ENCODE results near the gene SF3B6.
"Not testable (repeated sequence)": the region's sequence is repeated elsewhere in the genome, so short reads cannot be mapped to it uniquely, and the experiment has no call there.

Gene SF3B6

GRCh38 chr2:24050041-24050979 is 25.8 kb downstream of the SF3B6 start:
- no peak for DNase-seq

GRCh38 chr2:24049485-24050021 is 26.6 kb downstream of the SF3B6 start, which contains the start of gene FKBP1B:
Gene FKBP1B (plus strand): TSS chr2:24049741. CDS start chr2:24049850, 109 bp downstream.
- peak; percentile 22 for DNase-seq

GRCh38 chr2:24048769-24049484 is 27.2 kb downstream of the SF3B6 start:
- DNase-seq = peak; percentile 40

GRCh38 chr2:24047703-24048033 is 28.5 kb downstream of the SF3B6 start:
- DNase-seq = no peak

DNA sequence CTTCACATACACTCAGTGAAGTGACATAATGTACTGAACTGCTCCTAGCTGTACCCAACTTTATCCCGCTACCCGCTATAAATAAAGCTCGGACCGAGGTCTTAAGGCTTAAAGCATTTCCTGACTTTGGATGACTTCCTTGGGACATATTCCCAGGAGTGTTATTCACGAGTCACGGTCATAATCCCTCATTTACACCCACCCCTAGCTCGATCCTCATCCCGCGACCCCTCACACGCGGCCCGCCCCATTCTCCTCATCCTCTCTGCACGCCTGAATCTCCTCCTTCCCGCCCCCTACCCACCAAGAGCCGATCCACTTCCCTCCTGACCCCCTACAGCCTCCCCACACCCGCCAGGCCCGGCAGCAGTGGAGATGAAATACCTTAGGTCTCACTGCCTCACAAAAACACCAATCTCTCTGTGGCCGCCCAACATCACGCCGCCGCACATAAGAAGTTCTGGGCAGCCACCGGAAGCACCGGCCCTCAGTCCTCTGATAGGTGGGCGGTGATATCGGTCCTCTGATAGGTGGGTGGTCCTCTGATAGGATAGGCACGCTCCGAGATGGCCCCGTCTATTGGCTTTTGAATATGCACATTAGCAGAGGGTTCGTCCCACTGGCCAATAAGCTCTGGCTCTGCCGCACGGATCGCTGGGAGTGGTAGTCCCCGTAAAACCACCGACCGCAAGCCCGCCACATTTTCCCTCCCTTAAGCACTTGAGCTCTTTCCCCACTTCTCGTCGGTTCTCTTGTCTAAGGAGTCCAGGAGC is 29.0 kb downstream of the SF3B6 start, which contains the start of gene WDCP:
TSS of gene WDCP (minus strand) at position 462 of the 773 bp plus-strand sequence. CDS start 7,897 bp downstream, outside the sequence.
- peak; percentile 98 for DNase-seq

DNA sequence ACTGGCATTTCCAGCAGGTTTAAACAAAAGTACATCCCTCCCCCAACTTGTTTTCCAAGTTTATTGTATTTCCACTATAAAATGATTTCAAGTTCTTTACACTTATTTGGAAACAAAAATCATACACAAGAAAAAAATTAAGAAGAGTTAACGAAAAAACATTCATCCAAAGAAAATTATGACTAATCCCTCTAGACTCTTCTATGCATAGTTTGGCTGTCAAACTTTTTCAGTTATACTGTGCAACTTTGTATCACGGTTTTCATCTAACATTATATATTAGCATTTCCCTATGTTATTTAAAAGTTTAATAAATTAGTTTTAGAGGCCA is 29.6 kb downstream of the SF3B6 start:
- DNase-seq = no peak

GRCh38 chr2:24045511-24046508 is 30.3 kb downstream of the SF3B6 start:
- no peak for DNase-seq

DNA sequence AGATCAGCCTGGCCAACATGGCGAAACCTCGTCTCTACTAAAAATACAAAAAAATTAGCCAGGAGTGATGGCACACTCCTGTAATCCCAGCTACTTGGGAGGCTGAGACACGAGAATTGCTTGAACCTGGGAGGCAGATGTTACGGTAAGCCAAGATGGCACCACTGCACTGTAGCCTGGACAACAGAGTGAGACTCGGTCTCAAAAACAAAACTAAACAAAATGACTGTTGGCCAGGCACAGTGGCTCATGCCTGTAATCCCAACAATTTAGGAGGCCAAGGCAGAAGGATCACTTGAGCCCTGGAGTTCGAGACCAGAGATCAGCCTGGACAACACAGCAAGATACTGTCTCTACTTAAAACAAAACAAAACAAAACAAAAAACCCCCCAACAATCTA is 33.0 kb downstream of the SF3B6 start:
- DNase-seq = not testable (repeated sequence)

- DNase-seq = no peak
Observed at GRCh38 chr2:24040511-24040910, 35.6 kb downstream of the SF3B6 start.

DNA sequence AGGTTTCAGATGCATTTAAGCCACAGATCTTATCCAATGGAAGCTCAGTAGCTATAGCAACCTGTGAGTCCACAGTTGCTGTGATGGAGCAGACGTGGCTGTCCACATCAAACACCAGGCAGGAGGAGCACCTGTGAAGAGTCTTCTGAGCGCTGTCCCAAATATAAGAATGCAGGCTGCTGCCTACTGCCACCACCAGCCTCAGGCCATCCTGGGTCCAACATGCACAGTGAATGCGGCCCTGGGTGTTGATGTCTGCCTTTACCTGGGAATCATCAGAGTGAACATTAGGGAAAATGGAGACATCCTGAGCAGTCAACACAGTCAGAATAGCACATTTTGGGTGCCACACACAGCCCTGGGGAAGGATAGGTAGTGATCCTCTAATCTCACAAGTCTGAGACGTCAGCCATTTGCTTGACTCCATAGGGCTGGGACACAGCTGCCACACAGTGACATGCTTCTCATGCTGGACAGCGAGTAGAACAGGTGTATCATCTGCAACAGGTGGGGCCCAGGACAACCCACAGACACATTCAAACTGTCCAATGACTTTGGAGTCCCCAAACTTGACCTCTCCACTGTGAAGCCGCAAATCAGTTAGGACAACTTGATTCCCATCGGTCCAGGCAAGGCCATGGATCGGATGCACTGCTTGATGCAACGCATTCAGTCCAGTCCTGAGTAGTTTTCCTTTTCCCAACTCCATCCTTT is 37.2 kb downstream of the SF3B6 start:
- DNase-seq = no peak

- DNase-seq = no peak
Observed at GRCh38 chr2:24026233-24026632, 49.9 kb downstream of the SF3B6 start.

DNA sequence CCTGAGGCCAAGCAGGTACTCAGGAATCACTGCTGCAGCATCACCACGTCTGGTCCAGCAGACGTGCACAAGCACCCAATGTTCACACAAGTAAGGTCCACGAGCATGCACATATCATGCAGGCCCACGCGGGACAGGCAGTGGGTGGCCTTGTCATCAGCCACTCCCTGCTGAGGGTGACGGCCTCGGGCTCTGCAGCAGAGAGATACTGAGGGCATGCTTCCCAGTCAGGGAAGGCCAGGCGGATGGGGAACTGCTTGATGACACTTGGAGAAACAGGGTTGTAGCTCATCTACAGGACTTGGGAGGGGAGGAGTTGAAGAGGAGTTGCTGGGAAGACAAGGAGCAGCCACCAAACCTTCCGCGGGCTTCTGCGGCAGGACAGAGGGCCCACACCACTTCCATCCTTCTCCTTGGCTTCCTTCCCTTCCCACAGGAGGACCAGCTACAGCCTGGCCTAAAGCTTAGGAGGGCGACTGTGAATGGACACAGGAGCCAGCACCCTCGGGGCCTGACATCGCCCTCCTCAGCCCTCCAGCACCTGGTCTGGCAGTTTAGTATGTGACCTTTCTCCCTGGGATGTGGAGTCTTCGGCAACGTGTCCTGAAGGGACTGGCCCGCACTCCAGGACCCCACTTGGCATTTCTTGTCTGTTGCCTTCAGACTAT is 51.0 kb downstream of the SF3B6 start:
- no peak for DNase-seq

DNA sequence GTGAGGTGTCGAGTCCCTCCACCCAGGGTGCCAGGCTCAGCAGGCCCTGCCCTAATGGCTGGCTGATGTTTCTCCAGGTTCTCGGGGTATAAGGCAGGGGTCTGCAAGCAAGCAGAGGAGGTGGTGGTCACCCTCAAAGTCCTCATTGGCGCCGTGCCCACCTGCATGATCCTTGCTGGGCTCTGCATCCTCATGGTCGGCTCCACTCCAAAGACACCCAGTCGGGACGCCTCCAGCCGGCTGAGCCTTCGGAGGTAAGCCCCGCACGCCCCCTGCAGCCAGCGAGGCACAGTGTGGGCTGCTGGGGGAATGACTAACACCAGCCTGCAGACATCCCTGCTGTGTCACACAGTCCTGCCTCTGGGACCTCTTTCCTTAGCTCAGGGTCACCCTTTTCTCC is 52.1 kb downstream of the SF3B6 start:
- DNase-seq = no peak

- no peak for DNase-seq
Observed at GRCh38 chr2:24022975-24023575, 53.1 kb downstream of the SF3B6 start.

- DNase-seq = no peak
Observed at GRCh38 chr2:24022324-24022974, 53.7 kb downstream of the SF3B6 start.

DNA sequence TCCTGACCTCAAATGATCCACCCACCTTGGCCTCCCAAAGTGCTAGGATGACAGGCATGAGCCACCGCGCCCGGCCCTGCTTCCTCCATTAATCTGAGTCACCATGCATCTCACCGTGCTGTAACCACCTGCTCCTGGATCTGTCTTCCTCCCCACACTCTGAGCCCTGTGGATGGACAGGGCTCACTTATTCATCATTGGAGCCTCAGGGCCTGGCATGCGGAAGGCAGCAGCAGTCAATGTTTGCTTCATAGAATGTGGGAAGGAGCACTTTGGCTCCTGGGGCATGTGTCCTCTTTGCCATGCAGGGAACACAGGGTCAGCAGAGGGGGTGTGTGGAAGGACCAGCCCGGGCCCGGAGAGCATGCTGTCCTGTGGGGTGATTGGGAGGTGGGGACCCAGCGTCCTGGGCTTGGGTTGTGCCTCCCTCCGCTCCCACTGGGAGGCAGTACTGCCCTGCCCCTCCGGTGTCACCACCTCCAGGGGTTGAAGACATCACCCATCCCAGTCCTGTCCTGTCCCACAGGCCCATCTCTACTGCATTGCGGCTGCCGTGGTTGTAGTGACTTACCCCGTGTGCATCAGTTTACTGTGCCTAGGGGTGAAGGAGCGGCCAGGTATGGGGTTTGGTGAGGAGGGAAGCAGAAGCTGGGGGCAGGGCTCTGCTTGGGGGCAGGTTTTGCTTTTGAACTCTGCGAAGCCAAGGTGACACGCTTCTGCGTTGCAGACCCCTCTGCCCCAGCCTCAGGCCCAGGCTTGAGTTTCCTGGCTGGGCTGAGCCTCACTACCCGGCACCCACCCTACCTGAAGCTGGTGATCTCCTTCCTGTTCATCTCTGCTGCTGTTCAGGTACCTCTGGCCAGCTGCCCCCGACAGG is 54.8 kb downstream of the SF3B6 start:
- no peak for DNase-seq

DNA sequence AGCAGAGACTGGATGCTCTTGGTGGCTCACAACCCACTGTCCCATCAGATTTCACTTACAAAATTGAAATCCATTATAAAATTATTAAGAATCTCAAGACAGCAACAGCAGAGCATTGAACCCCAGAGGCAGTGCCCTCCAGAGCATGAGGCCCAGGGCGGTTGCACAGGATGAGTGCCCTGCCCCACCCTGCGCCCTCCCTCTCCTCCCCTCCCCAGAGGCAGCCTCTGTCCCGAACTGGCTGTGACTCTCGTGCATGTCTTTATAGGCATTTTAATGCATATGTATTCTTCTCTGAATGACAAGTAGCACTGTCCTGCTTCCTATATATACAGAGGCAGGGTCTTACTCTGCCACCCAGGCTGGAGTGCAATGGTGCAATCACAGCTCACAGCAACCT is 55.9 kb downstream of the SF3B6 start:
- no peak for DNase-seq

GRCh38 chr2:24019729-24020128 is 56.4 kb downstream of the SF3B6 start:
- no peak for DNase-seq
